NCI-H2081 treated with DMSO at 0.1 percent for 48 hours (cell line): ENCODE data around the gene SMG6.
A peak's percentile ranks its signal among the peaks of the same experiment; 100 is the strongest.
"Not testable (repeated sequence)": the region's sequence is repeated elsewhere in the genome, so short reads cannot be mapped to it uniquely, and the experiment has no call there.

ENCODE experiments used
- DNase-seq: peaks from one replicate; lab custom pipeline; 2025; lab: John Stamatoyannopoulos, UW

SMG6 gene

GRCh38 chr17:2303204-2304188, at the start of gene SMG6, which contains the start of gene SRR:
Gene SMG6 (minus strand): TSS chr17:2303785. CDS start chr17:2303720, 65 bp downstream.
Gene SRR (plus strand): TSS chr17:2303950. CDS start chr17:2315561, 11,611 bp downstream.
- DNase-seq = no peak

DNA sequence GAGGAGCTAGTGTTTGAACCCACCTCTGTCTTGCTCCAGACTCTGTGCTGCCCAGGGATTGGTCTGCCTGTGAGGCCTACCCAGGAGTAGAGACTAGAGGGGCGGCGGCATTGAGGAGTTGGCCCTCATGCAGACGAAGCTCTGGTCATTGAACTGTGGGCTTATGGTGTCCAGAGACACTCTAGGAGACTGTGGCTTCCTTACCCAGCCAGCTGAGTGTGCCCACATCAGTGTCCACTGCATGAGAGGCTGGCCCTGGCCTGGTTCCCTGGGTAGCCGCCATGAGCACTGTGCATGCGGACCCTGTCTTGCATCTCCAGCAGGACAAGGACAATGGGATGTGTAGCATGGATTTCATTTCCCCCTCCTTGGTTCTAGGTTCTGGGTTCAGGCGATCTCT, 47.7 kb upstream of the SMG6 start:
- no peak for DNase-seq

DNA sequence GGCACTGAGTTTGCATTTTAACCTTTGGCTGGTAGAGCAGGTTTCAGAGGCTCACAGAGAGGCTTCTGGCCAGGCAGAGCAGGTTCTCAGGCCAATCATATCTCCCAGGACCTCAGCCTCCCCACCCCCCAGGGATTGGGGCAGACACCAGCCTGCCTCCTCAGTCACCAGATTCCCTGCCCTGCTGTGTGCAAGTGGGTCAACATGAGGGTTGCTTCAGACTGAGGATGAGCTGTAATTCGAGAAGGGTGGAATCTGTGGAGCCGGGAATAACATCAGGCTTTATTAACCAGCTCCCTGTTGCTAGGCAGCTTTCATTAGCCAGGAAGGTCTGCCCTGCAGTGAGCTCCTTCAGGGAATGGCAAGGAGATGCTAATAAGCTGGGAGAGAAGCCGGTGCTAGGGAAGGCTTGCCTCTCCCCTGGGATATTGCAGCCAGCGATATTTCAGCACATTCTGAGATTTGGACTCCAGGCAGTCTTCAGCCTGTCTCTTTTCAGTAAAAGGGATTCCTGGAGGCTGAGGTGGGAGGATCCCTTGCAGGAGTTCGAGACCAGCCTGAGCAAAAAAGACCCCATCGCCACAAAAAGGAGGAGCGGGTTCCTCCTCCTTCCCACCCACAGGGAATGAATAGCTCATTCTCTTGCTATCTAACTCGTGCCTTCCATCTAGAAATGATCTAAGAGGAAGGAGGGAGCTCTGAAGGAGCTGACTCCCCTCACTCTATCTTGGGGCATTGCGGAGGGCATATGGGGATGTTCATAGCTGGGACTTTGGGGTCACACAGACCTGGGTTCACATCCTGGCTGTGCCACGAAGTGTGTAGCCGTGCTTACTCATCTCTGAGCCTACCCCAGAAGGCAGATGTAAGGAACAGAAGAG, 44.5 kb upstream of the SMG6 start:
- no peak for DNase-seq

DNA sequence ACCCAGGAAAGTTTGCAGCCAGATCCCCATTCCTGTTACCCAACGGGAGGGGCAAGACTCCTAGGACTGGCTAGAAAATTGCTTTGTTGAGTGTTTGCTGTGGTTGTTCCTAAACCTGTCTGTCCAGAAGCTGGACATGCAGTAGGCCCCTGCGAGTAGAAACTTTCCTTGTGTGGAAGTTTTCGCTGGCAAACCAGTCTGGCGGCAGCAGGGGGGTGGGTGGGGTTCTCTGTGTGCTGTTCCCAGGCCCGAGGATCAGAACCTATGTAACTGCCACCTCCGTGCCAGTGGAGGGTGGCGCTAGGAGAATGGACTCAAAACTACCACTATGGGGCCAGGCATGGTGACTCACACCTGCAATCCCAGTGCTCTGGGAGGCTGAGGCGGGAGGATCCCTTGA, 42.9 kb upstream of the SMG6 start:
- DNase-seq = no peak

- DNase-seq = no peak
Observed at GRCh38 chr17:2344528-2344927, 40.9 kb upstream of the SMG6 start.

GRCh38 chr17:2343421-2343820, 39.8 kb upstream of the SMG6 start:
- DNase-seq = no peak

DNA sequence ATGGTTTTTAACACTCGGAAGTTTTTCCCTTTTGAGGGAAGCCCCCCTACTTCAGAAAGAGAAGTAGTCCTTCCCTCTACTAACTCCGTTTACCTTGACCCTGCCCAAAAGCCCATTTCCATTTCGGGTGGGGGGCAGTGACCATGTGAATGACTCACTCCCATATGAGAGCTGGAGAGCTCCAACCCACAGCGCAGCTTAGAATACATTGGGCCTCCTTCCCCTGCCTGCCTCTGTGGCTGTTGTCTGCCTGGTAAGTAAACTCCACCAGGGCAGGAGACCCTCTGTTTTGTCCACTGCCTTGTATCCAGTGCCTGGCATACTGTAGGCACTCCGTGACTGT, 34.7 kb upstream of the SMG6 start:
- DNase-seq = no peak

DNA sequence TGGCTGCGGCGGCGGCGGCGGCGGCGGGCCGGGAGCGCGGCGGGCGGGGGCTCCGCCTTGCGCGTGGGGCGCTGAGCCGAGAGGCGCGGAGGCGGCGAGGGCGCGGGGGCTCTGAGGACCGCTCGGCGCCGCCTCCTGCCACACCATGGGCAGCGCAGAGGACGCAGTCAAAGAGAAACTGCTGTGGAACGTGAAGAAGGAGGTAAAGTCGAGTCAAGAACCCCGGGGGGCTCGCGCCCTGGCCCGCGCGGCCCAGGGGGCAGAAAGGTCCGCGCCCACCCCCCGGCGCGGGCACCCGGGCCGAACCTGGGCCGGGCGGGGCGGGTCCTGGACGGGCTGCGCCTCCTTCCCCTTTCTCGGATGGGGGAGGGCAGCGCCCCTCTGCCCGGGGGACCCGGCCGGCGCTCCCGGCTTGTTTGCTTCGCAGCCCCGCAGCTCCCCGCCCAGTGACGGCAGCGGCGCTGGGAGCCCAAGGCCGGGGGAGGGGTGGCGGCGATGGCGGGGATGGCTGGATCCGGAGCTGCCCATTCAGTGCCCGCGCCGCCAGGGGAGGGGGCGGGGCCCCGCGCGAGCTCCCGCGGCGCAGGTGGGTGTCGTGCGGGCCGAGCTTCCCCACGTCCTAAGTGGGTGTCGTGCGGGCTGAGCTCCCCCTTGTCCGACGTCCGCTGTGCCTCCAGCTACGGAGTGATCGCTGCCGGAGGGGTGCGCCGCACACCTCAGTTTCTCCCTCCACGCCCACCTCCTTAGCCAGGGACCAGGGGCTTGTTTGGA, 34.1 kb upstream of the SMG6 start:
- no peak for DNase-seq

GRCh38 chr17:2336852-2337543, 33.4 kb upstream of the SMG6 start, which contains the start of gene SGSM2:
Gene SGSM2 (plus strand): TSS chr17:2337501. CDS start chr17:2337689, 188 bp downstream.
- DNase-seq = no peak

- DNase-seq = peak; percentile 28
Observed at GRCh38 chr17:2336215-2336851, 32.7 kb upstream of the SMG6 start, which contains the start of gene TSR1. Gene TSR1 (minus strand): TSS chr17:2336457. CDS start chr17:2336427, 30 bp downstream.

DNA sequence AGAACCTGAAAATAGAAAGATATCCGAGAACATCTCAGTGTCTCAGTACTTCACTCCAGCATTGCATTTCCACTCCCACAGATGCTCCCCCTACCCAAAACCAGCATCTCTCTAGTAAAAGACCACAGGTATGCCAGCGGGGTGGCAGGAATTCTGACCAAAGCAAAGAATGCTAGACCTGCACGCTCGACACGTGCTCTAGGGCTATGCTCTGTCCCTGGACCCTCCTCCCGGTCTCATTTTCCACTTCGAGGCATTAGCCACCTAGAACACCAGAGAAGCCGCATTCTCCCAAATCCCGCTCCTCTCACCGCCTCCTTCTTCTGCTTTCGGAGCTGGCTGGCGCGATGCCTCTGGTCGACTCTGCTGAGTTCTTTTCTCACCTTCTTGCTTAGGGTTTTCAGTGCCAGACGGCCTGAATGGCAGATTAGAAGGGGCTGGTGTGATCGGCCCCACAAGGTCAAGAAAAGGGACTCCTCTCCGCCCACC, 32.2 kb upstream of the SMG6 start:
- no peak for DNase-seq

- DNase-seq = no peak
Observed at GRCh38 chr17:2331303-2331702, 27.7 kb upstream of the SMG6 start.

- DNase-seq = no peak
Observed at GRCh38 chr17:2323629-2324314, 20.2 kb upstream of the SMG6 start.

DNA sequence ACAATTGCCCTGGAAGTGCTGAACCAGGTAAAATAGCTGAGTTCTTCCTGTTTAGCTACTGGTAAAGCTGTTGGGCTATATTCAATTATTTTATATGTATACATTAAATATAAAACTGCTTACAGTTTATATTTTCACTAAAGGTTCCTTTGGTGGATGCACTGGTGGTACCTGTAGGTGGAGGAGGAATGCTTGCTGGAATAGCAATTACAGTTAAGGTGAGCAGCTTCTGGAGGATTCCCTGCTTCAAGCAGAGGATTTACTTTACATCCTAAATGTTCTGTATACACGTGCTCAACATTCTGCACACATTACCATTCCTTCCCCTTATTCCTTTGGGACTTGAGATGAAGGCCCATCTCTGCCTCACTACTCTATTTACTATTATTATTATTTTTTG, 17.8 kb upstream of the SMG6 start:
- DNase-seq = no peak

DNA sequence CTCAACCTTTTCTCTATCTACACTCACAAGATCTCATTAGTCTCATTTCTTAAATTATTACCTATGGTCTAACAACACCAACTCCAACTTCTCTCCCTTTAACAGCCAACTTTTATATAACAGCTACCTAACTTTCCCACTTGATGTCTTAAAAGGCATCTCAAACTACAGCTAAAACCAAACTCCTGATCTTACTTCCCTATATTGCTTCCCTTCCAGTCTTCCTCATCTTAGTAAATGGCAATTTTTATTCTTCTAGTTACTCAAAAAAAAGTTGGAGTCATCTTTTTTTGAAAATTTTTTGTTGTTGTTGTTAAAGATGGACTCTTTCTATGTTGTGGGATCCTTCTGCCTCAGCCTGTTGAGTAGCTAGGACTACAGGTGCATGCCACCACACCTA, 15.5 kb upstream of the SMG6 start:
- no peak for DNase-seq

GRCh38 chr17:2317796-2318195, 14.2 kb upstream of the SMG6 start:
- DNase-seq = no peak

- DNase-seq = not testable (repeated sequence)
Observed at GRCh38 chr17:2316916-2317205, 13.3 kb upstream of the SMG6 start.

GRCh38 chr17:2312736-2313135, 9.2 kb upstream of the SMG6 start:
- no peak for DNase-seq

DNA sequence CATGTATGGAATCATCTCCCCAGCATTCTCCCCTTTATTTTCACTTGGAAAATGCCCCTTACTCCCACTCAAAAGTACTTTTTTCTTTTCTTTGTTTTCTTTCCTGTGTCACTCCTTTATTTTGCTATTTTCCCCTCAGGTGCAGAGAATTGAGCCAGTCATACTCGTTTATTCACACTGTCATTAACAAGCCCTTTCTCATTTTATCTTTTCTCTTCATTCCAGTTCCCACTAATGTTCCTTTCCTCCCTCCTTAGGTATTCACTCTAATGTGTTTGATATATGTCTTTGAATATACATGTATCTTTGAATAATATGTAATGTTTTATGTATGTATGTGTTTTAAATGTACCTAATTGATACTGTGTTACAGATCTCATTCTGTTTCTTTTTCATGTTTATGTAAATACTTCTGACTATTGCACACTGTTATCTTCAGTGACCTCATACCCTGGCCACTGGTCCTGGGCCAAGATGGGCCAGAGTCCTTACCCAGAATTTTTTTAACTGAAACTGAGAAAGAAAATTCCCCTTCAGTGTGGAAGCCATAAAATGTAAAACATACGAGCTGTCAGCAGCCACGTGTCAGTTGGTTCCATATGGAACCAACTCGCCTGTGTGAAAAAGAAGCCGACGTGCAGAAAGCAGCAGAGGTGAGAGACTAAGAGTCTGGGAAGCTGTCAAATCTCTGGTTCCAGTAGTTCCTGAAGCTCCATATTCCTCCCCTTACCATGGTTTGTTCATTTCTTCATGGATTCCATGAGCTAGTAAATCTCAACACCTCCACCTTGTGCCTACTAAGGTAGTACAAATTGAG, 6.0 kb upstream of the SMG6 start:
- no peak for DNase-seq
